NCI-H2081 (cell line): ENCODE data around the gene TNS3.
A peak's percentile ranks its signal among the peaks of the same experiment; 100 is the strongest.

ENCODE experiments used
- DNase-seq, 2 experiments: peaks; one replicate each; lab custom pipeline; 2025; lab: John Stamatoyannopoulos, UW

Gene TNS3

GRCh38 chr7:47407136-47407535 is 174.8 kb downstream of the TNS3 start:
- DNase-seq = no peak

GRCh38 chr7:47406801-47407129 is 175.1 kb downstream of the TNS3 start:
- DNase-seq = no peak

- DNase-seq = no peak
These were observed 175.8 kb downstream of the TNS3 start for GRCh38 chr7:47405921-47406800.

GRCh38 chr7:47405286-47405904 is 176.5 kb downstream of the TNS3 start:
- no peak for DNase-seq

GRCh38 chr7:47404010-47404409 is 177.9 kb downstream of the TNS3 start:
- no peak for DNase-seq

GRCh38 chr7:47402941-47403866 is 178.7 kb downstream of the TNS3 start:
- peak in 1 of 2 experiments; percentile 56 for DNase-seq

GRCh38 chr7:47401611-47402570 is 180.0 kb downstream of the TNS3 start:
- DNase-seq = no peak

GRCh38 chr7:47400741-47401206 is 181.1 kb downstream of the TNS3 start:
- no peak for DNase-seq

- no peak for DNase-seq
These were observed 181.9 kb downstream of the TNS3 start for GRCh38 chr7:47400001-47400400.

- DNase-seq = no peak
These were observed 187.1 kb downstream of the TNS3 start for GRCh38 chr7:47394751-47395252.

- no peak for DNase-seq
These were observed 187.7 kb downstream of the TNS3 start for GRCh38 chr7:47394216-47394615.

- DNase-seq = no peak
These were observed 188.5 kb downstream of the TNS3 start for GRCh38 chr7:47393406-47393805.

- no peak for DNase-seq
These were observed 189.6 kb downstream of the TNS3 start for GRCh38 chr7:47392241-47392759.

- DNase-seq = no peak
These were observed 190.2 kb downstream of the TNS3 start for GRCh38 chr7:47391726-47392125.

GRCh38 chr7:47390914-47391313 is 191.0 kb downstream of the TNS3 start:
- DNase-seq = no peak

- DNase-seq = no peak
These were observed 191.8 kb downstream of the TNS3 start for GRCh38 chr7:47389923-47390630.

GRCh38 chr7:47389171-47389922 is 192.6 kb downstream of the TNS3 start:
- DNase-seq = no peak

- DNase-seq = no peak
These were observed 194.4 kb downstream of the TNS3 start for GRCh38 chr7:47387506-47387905.

GRCh38 chr7:47386273-47386835 is 195.6 kb downstream of the TNS3 start:
- DNase-seq = no peak
